ENCODE results near the gene FOXO4.

FOXO4 gene

GRCh38 chrX:71107762-71108360, 12.2 kb downstream of the FOXO4 start:
- peaks cover 29% of the 10 kb centered on the region for H3K27me3 ChIP-seq (ENCODE audit: insufficient read depth, insufficient read length)
- H3K9me3 ChIP-seq (ENCODE audit: insufficient read depth, low read length), result no peaks in the 10 kb centered on the region
- DNase-seq (ENCODE audit: low read depth, low spot score), result no peak
- no peak for TF ChIP-seq SUZ12 (IDR thresholded peaks at IDR 0.05; ENCODE audit: extremely low read depth, insufficient read depth, insufficient read length)
- TF ChIP-seq YY1 (IDR thresholded peaks at IDR 0.05; ENCODE audit: insufficient read depth, insufficient read length), result no peak
- TF ChIP-seq ZNF274 (IDR thresholded peaks at IDR 0.05; ENCODE audit: low read depth, low read length), result no peak
- no peak overlapping the region for H3K4me3 ChIP-seq (ENCODE audit: insufficient read length, low read depth)
- no peak overlapping the region for H3K9ac ChIP-seq (ENCODE audit: insufficient read length, low read depth)
- no peaks in the 10 kb centered on the region for H3K36me3 ChIP-seq (ENCODE audit: insufficient read depth, insufficient read length, low read length)
- H3K4me1 ChIP-seq (ENCODE audit: insufficient read depth, insufficient read length), result peaks cover 5% of the 10 kb centered on the region

GRCh38 chrX:71109051-71109450, 13.4 kb downstream of the FOXO4 start:
- no peak overlapping the region for H3K9ac ChIP-seq (ENCODE audit: insufficient read length, low read depth)
- no peak for DNase-seq (ENCODE audit: low read depth, low spot score)
- no peak overlapping the region for H3K4me3 ChIP-seq (ENCODE audit: insufficient read length, low read depth)
- no peaks in the 10 kb centered on the region for H3K36me3 ChIP-seq (ENCODE audit: insufficient read depth, insufficient read length, low read length)
- peaks cover 5% of the 10 kb centered on the region for H3K4me1 ChIP-seq (ENCODE audit: insufficient read depth, insufficient read length)
- no peak for TF ChIP-seq ZNF274 (IDR thresholded peaks at IDR 0.05; ENCODE audit: low read depth, low read length)
- peaks cover 29% of the 10 kb centered on the region for H3K27me3 ChIP-seq (ENCODE audit: insufficient read depth, insufficient read length)
- no peaks in the 10 kb centered on the region for H3K9me3 ChIP-seq (ENCODE audit: insufficient read depth, low read length)

DNA sequence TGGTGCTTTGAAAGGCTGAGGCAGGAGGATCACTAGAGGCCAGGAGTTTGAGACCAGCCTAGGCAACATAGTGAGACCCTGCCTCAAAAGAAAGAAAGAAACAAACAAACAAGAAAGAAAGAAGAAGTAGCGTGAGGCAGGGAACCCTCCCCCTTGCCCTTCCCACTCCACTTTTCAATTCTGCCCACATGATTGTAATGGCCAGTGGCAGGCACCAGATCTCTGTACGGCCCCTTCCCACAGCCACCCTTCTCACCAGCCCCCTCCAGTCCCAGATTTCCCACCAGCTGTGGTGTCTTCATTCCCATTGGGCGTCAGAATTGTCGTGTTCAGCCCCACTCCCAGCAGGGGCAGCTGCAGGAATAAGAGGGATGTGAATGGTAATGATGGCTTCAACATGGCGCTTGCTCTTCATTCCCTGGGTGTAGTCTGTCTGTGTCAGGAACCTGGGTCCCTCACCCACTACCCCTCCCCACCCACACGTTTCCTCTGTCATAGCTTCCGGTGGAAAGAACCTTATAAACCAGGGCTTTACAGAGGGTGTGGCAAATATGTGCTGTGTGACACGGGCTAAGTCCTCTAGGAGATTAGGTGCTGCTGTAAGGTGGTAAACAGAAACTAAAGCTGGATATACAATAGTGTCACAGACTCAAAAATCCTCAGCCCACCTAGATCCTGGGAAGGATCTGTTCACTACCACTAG, 15.6 kb downstream of the FOXO4 start, which contains the start of gene IL2RG:
Gene IL2RG (minus strand): TSS at position 437 of the 703 bp plus-strand sequence. CDS start 38 bp downstream, at position 399.
- TF ChIP-seq YY1 (IDR thresholded peaks at IDR 0.05; ENCODE audit: insufficient read depth, insufficient read length) (no peak), SUZ12 (IDR thresholded peaks at IDR 0.05; ENCODE audit: extremely low read depth, insufficient read depth, insufficient read length) (no peak), ZNF274 (IDR thresholded peaks at IDR 0.05; ENCODE audit: low read depth, low read length) (no peak)
- Histone ChIP-seq H3K4me1 (ENCODE audit: insufficient read depth, insufficient read length) (peaks cover 5% of the 10 kb centered on the region), H3K36me3 (ENCODE audit: insufficient read depth, insufficient read length, low read length) (no peaks in the 10 kb centered on the region), H3K4me3 (ENCODE audit: insufficient read length, low read depth) (no peak within 1 kb of the TSS), H3K27me3 (ENCODE audit: insufficient read depth, insufficient read length) (peaks cover 36% of the 10 kb centered on the region), H3K9ac (ENCODE audit: insufficient read length, low read depth) (no peak within 1 kb of the TSS), H3K9me3 (ENCODE audit: insufficient read depth, low read length) (no peaks in the 10 kb centered on the region)
- no peak for DNase-seq (ENCODE audit: low read depth, low spot score)

DNA sequence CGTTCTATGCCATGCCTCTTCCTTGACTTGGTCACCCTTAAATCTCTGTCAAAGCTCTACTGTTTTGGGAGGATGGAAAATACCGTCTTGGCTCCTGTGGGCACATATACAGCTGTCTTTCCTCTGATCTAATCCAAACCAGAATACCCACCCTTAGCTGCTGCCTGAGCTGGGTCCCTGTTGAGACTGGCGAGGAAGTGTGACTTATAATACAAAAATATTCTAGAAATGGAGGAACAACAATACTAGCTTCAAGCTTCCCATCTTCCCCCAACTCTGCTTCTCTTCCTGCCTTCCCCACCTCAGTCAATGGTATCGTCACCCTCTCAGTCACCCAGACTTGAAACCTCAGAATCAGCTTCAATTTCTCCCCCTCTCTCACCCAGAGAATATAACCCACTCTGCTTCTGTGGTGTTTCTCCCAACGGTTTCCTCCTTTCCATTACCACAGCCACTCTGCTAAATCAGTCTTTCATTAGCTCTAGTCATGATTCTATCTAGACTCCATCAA, 16.3 kb downstream of the FOXO4 start:
- H3K9ac ChIP-seq (ENCODE audit: insufficient read length, low read depth), result no peak overlapping the region
- no peaks in the 10 kb centered on the region for H3K9me3 ChIP-seq (ENCODE audit: insufficient read depth, low read length)
- H3K4me3 ChIP-seq (ENCODE audit: insufficient read length, low read depth), result no peak overlapping the region
- no peak for TF ChIP-seq ZNF274 (IDR thresholded peaks at IDR 0.05; ENCODE audit: low read depth, low read length)
- H3K27me3 ChIP-seq (ENCODE audit: insufficient read depth, insufficient read length), result peaks cover 36% of the 10 kb centered on the region
- H3K36me3 ChIP-seq (ENCODE audit: insufficient read depth, insufficient read length, low read length), result no peaks in the 10 kb centered on the region
- DNase-seq (ENCODE audit: low read depth, low spot score), result no peak
- H3K4me1 ChIP-seq (ENCODE audit: insufficient read depth, insufficient read length), result peaks cover 5% of the 10 kb centered on the region

- Histone ChIP-seq H3K36me3 (ENCODE audit: insufficient read depth, insufficient read length, low read length) (peaks cover 29% of the 10 kb centered on the region), H3K9me3 (ENCODE audit: insufficient read depth, low read length) (no peaks in the 10 kb centered on the region), H3K4me3 (ENCODE audit: insufficient read length, low read depth) (peak overlapping the region; percentile 4), H3K4me1 (ENCODE audit: insufficient read depth, insufficient read length) (peaks cover 3% of the 10 kb centered on the region), H3K9ac (ENCODE audit: insufficient read length, low read depth) (peak overlapping the region; percentile 21), H3K27me3 (ENCODE audit: insufficient read depth, insufficient read length) (peaks cover 20% of the 10 kb centered on the region)
- no peak for DNase-seq (ENCODE audit: low read depth, low spot score)
- no peak for TF ChIP-seq ZNF274 (IDR thresholded peaks at IDR 0.05; ENCODE audit: low read depth, low read length)
- TF ChIP-seq YY1 (IDR thresholded peaks at IDR 0.05; ENCODE audit: insufficient read depth, insufficient read length), result no peak
- TF ChIP-seq SUZ12 (IDR thresholded peaks at IDR 0.05; ENCODE audit: extremely low read depth, insufficient read depth, insufficient read length), result no peak
Observed at GRCh38 chrX:71117358-71117757, 21.7 kb downstream of the FOXO4 start.

DNA sequence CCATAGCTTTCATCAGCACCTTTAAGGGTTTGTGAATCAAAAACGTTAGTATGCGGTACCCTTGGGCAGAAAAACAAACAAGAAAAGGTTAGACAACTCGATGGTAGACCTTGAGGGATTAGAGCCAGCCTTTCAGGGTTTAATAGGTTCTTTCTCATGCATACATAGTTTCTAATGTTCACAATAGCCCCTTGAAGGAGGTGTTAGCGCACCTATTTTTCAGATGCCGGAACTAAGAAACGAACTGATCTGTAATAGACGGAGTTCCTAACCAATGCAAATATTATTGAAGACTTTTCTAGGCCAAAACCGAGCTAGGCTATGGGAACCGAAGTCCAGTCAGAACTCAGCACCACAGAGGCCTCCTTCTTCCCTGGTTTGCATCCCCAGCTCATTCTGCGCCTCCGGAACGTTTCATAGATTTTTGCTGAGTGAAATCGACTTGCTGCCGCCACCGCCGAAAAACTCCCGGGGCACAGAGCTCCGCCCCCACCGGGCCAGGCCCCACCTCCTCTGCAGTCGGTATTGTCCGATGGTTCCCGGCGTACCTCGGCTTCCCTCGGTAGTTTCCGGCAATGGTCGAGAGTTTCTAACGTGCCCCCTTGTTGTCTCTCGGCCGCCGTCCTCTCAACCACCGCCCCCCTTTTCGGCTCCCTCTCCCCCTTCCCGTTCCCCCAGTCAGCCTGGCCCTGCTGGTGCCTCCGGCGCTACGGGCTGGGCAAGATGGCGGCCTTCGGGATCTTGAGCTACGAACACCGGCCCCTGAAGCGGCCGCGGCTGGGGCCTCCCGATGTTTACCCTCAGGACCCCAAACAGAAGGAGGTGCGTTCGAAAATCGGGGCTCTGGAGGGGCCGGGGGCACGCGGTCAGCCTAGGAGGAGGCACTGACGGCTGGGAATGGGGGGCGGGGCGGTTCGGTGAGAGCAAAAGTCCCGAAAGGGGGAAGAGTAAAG, 22.7 kb downstream of the FOXO4 start, which contains the start of gene MED12:
Gene MED12 (plus strand): TSS at position 565 of the 953 bp plus-strand sequence. CDS start 159 bp downstream, at position 724.
- Histone ChIP-seq H3K4me3 (ENCODE audit: insufficient read length, low read depth) (peak within 1 kb of the TSS; percentile 61), H3K9me3 (ENCODE audit: insufficient read depth, low read length) (no peaks in the 10 kb centered on the region), H3K27me3 (ENCODE audit: insufficient read depth, insufficient read length) (peaks cover 16% of the 10 kb centered on the region), H3K4me1 (ENCODE audit: insufficient read depth, insufficient read length) (peaks cover 3% of the 10 kb centered on the region), H3K36me3 (ENCODE audit: insufficient read depth, insufficient read length, low read length) (peaks cover 39% of the 10 kb centered on the region), H3K9ac (ENCODE audit: insufficient read length, low read depth) (peak within 1 kb of the TSS; percentile 79)
- peak; percentile 77 for DNase-seq (ENCODE audit: low read depth, low spot score)
- TF ChIP-seq YY1 (IDR thresholded peaks at IDR 0.05; ENCODE audit: insufficient read depth, insufficient read length) (no peak), SUZ12 (IDR thresholded peaks at IDR 0.05; ENCODE audit: extremely low read depth, insufficient read depth, insufficient read length) (no peak), ZNF274 (IDR thresholded peaks at IDR 0.05; ENCODE audit: low read depth, low read length) (no peak)
